ENCODE measurements around the gene MLX. TPM values are rescaled to one million over a fixed set of nuclear protein-coding genes. Genes with fewer than 3 reads are reported as not detected.
A peak's percentile ranks its signal among the peaks of the same experiment; 100 is the strongest.
"Not testable (repeated sequence)": the region's sequence is repeated elsewhere in the genome, so short reads cannot be mapped to it uniquely, and the experiment has no call there.

Gene MLX
- total RNA-seq, 2 donors from 2014 or later, result 33.1 to 36.1 TPM

GRCh38 chr17:42613699-42614295 lies 46.9 kb downstream of the MLX start:
- no peak overlapping the region for H3K4me3 Mint-ChIP-seq
- peaks cover under 1% of the 10 kb centered on the region for H3K36me3 Mint-ChIP-seq (ENCODE audit: low read depth)
- no peaks in the 10 kb centered on the region for H3K27me3 Mint-ChIP-seq
- H3K9me3 ChIP-seq (ENCODE audit: control insufficient read depth, low read length, poor library complexity, severe bottlenecking), result no peaks in the 10 kb centered on the region
- no peak overlapping the region for H3K27ac Mint-ChIP-seq
- peaks cover 12% of the 10 kb centered on the region for H3K4me1 Mint-ChIP-seq
- DNase-seq (no peak), ATAC-seq (no peak)

GRCh38 chr17:42617956-42618431 lies 51.1 kb downstream of the MLX start:
- ATAC-seq, result no peak
- no peaks in the 10 kb centered on the region for H3K27me3 Mint-ChIP-seq
- H3K4me1 Mint-ChIP-seq, result peaks cover 8% of the 10 kb centered on the region
- no peak for DNase-seq
- no peak overlapping the region for H3K4me3 Mint-ChIP-seq
- H3K9me3 ChIP-seq (ENCODE audit: control insufficient read depth, low read length, poor library complexity, severe bottlenecking), result no peaks in the 10 kb centered on the region
- no peaks in the 10 kb centered on the region for H3K36me3 Mint-ChIP-seq (ENCODE audit: low read depth)
- H3K27ac Mint-ChIP-seq, result no peak overlapping the region

GRCh38 chr17:42618442-42619150 lies 51.7 kb downstream of the MLX start:
- no peaks in the 10 kb centered on the region for H3K9me3 ChIP-seq (ENCODE audit: control insufficient read depth, low read length, poor library complexity, severe bottlenecking)
- Mint-ChIP-seq H3K36me3 (ENCODE audit: low read depth) (no peaks in the 10 kb centered on the region), H3K27ac (no peak overlapping the region), H3K4me1 (peaks cover 8% of the 10 kb centered on the region), H3K4me3 (peak overlapping the region; percentile 31), H3K27me3 (no peaks in the 10 kb centered on the region)
- ATAC-seq (peak; percentile 55), DNase-seq (no peak)

- H3K27ac Mint-ChIP-seq; DNase-seq; H3K27me3 Mint-ChIP-seq; ATAC-seq; H3K4me1 Mint-ChIP-seq; H3K9me3 ChIP-seq (ENCODE audit: control insufficient read depth, low read length, poor library complexity, severe bottlenecking); H3K4me3 Mint-ChIP-seq; H3K36me3 Mint-ChIP-seq (ENCODE audit: low read depth): not testable (repeated sequence)
Measured at GRCh38 chr17:42621987-42622386, 55.1 kb downstream of the MLX start.

Other genes starting within 250 kb of the MLX start
- gene STAT3, start 178.7 kb upstream of the MLX start, total RNA-seq, result 100 to 1,000 TPM; 203 to 221 TPM
- under 1 TPM; 0.47 to 0.90 TPM for gene CAVIN1, start 143.8 kb upstream of the MLX start, total RNA-seq
- 10 to 100 TPM; 15.4 to 18.5 TPM for gene ATP6V0A1, start 108.2 kb upstream of the MLX start, total RNA-seq
- gene NAGLU, start 30.9 kb upstream of the MLX start, total RNA-seq, result 10 to 100 TPM; 12.5 to 13.2 TPM
- 1 to 10 TPM in 1 of 2 donors, under 1 TPM in 1; 0.90 to 1.2 TPM for gene HSD17B1, start 14.2 kb upstream of the MLX start, total RNA-seq
- gene COASY, start 5.0 kb upstream of the MLX start, total RNA-seq, result 10 to 100 TPM; 39.1 to 49.4 TPM
- gene PSMC3IP, start 10.6 kb downstream of the MLX start, total RNA-seq, result 1 to 10 TPM; 2.4 to 2.6 TPM
- gene RETREG3, start 42.3 kb downstream of the MLX start, total RNA-seq, result 10 to 100 TPM; 43.5 to 57.9 TPM
- 1 to 10 TPM; 6.1 to 9.8 TPM for gene TUBG1, start 42.6 kb downstream of the MLX start, total RNA-seq
- gene TUBG2, start 92.2 kb downstream of the MLX start, total RNA-seq, result 10 to 100 TPM in 1 of 2 donors, 1 to 10 TPM in 1; 8.9 to 11.3 TPM
- under 1 TPM; 0.78 to 0.85 TPM for gene PLEKHH3, start 109.9 kb downstream of the MLX start, total RNA-seq
- 1 to 10 TPM; 1.4 to 1.6 TPM for gene CCR10, start 114.7 kb downstream of the MLX start, total RNA-seq
- gene CNTNAP1, start 115.4 kb downstream of the MLX start, total RNA-seq, result 1 to 10 TPM; 3.9 to 6.9 TPM
- 10 to 100 TPM; 72.6 to 77.0 TPM for gene EZH1, start 177.9 kb downstream of the MLX start, total RNA-seq
- not detected for gene RAMP2, start 194.1 kb downstream of the MLX start, total RNA-seq
- 10 to 100 TPM; 20.5 to 27.4 TPM for gene VPS25, start 206.3 kb downstream of the MLX start, total RNA-seq
- under 1 TPM in 1 of 2 donors, not detected in 1; 0.31 TPM for gene WNK4, start 213.5 kb downstream of the MLX start, total RNA-seq
- 10 to 100 TPM; 10.1 to 15.2 TPM for gene COA3, start 231.6 kb downstream of the MLX start, total RNA-seq
- not detected for gene CNTD1, start 231.8 kb downstream of the MLX start, total RNA-seq

All from T-helper 17 cell (primary cell).